Neuronal stem cell (in vitro differentiated cells): Measurements from ENCODE around the gene UPF2.
"Not testable (repeated sequence)": the region's sequence is repeated elsewhere in the genome, so short reads cannot be mapped to it uniquely, and the experiment has no call there.

Experiments used
- DNase-seq: peaks from one replicate; pipeline ENCODE4 v3.0.0-alpha.2; 2013; ENCODE audit warnings: low spot score
- H2AFZ ChIP-seq: one replicate; pipeline ENCODE4 v1.6.1; 2013; ENCODE audit warnings: mild to moderate bottlenecking, low read length, inconsistent platforms
- H2AK5ac ChIP-seq: 2 replicates; pipeline ENCODE4 v1.6.1; 2013; ENCODE audit warnings: low read depth, mild to moderate bottlenecking, inconsistent platforms, low read length, moderate library complexity, mixed read lengths
- H2BK120ac ChIP-seq: 2 replicates; pipeline ENCODE4 v1.6.1; 2013; ENCODE audit warnings: low read depth, mild to moderate bottlenecking, inconsistent platforms, low read length, moderate library complexity, mixed read lengths
- H2BK12ac ChIP-seq: one replicate; pipeline ENCODE4 v1.6.1; 2013; ENCODE audit warnings: low read length, inconsistent platforms
- H2BK15ac ChIP-seq: 2 replicates; pipeline ENCODE4 v1.6.1; 2013; ENCODE audit warnings: mild to moderate bottlenecking, low read length, inconsistent platforms, mixed read lengths
- H2BK5ac ChIP-seq: one replicate; pipeline ENCODE4 v1.6.1; 2013; ENCODE audit warnings: inconsistent platforms, mild to moderate bottlenecking, low read length, moderate library complexity
- H3K14ac ChIP-seq: one replicate; pipeline ENCODE4 v1.6.1; 2013; ENCODE audit warnings: low read length, inconsistent platforms
- H3K18ac ChIP-seq: 2 replicates; pipeline ENCODE4 v1.6.1; 2013; ENCODE audit warnings: low read length, inconsistent platforms
- H3K23ac ChIP-seq: 2 replicates; pipeline ENCODE4 v1.6.1; 2013; ENCODE audit warnings: low read depth, mild to moderate bottlenecking, mixed read lengths, low read length, inconsistent platforms; ENCODE audit not compliant: poor library complexity
- H3K27ac ChIP-seq: replicated peaks from 3 replicates; pipeline ENCODE4 v1.5.1; 2013; ENCODE audit warnings: low read length, inconsistent platforms
- H3K27me3 ChIP-seq, 3 experiments: 2 replicates each; pipeline ENCODE4 v1.6.1; 2013; ENCODE audit warnings: low read length in 3 of 3, mild to moderate bottlenecking in 2 of 3, inconsistent platforms in 1 of 3, low read depth in 1 of 3, mixed read lengths in 1 of 3, moderate library complexity in 1 of 3; ENCODE audit not compliant: control insufficient read depth in 3 of 3, insufficient read depth in 3 of 3
- H3K36me3 ChIP-seq, 2 donors: replicated peaks in 1 of 2; 2 replicates each; pipeline ENCODE4 v1.6.1; 2013; ENCODE audit warnings: low read length in 2 of 2; ENCODE audit not compliant: control insufficient read depth in 2 of 2, insufficient read depth in 2 of 2
- H3K4ac ChIP-seq: 2 replicates; pipeline ENCODE4 v1.6.1; 2013; ENCODE audit warnings: inconsistent platforms, mild to moderate bottlenecking, low read length, moderate library complexity
- H3K4me1 ChIP-seq, 2 donors: 1 replicate in 1 of 2; 2 replicates in 1 of 2; pipeline ENCODE4 v1.6.1; 2013; ENCODE audit warnings: low read length in 2 of 2, low read depth in 1 of 2; ENCODE audit not compliant: control insufficient read depth in 2 of 2, insufficient read depth in 1 of 2
- H3K4me2 ChIP-seq: one replicate; pipeline ENCODE4 v1.6.1; 2013; ENCODE audit warnings: mild to moderate bottlenecking, low read length, inconsistent platforms; ENCODE audit not compliant: insufficient read depth, poor library complexity, severe bottlenecking
- H3K4me3 ChIP-seq, 2 donors: 2 replicates each; pipeline ENCODE4 v1.5.1; 2013; ENCODE audit warnings: low read length in 2 of 2, mild to moderate bottlenecking in 2 of 2, inconsistent platforms in 1 of 2, moderate library complexity in 1 of 2
- H3K79me1 ChIP-seq: one replicate; pipeline ENCODE4 v1.6.1; 2013; ENCODE audit warnings: low read depth, mild to moderate bottlenecking, inconsistent platforms, low read length, moderate library complexity
- H3K9ac ChIP-seq: one replicate; pipeline ENCODE4 v1.6.1; 2013; ENCODE audit warnings: mild to moderate bottlenecking, low read depth, low read length, inconsistent platforms; ENCODE audit not compliant: poor library complexity
- H3K9me3 ChIP-seq, 2 donors: replicated peaks in 1 of 2; 2 replicates each; pipeline versions ENCODE3 to v1.6.1; 2013; ENCODE audit warnings: low read length in 2 of 2, mild to moderate bottlenecking in 2 of 2, inconsistent platforms in 1 of 2, low read depth in 1 of 2, mixed read lengths in 1 of 2, moderate library complexity in 1 of 2; ENCODE audit not compliant: control insufficient read depth in 2 of 2, insufficient read depth in 1 of 2
- H4K8ac ChIP-seq: one replicate; pipeline ENCODE4 v1.6.1; 2013; ENCODE audit warnings: low read depth, mild to moderate bottlenecking, inconsistent platforms, low read length, moderate library complexity
- H4K91ac ChIP-seq: one replicate; pipeline ENCODE4 v1.6.1; 2013; ENCODE audit warnings: low read length, low read depth, mild to moderate bottlenecking, inconsistent platforms; ENCODE audit not compliant: poor library complexity
- WGBS, 2 donors: extraction: QIAGEN DNeasy Blood & Tissue Kit; methylation state at CpG; one replicate each; pipeline ENCODE4 v1.1.7; 2013; ENCODE audit warnings: missing lambda C conversion rate in 2 of 2, mixed read lengths in 1 of 2; ENCODE audit not compliant: insufficient read length in 2 of 2, insufficient replicate concordance in 1 of 2; ENCODE audit errors: extremely low coverage in 2 of 2; 5-methylcytosine and 5-hydroxymethylcytosine counted together

Gene UPF2

DNA sequence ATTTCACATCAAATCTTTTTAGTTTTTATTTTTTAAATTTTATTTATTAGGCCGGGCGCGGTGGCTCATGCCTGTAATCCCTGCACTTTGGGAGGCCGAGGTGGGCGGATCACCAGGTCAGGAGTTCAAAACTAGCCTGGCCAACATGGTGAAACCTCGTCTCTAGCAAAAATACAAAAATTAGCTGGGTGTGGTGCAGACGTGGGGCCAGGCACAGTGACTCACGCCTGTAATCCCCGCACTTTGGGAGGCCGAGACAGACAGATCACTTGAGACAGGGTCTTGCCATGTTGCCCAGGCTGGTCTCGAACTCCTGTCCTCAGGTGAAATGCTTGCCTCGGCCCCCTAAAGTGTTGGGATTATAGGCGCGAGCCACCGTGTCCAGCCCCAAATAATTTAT is 28.8 kb upstream of the UPF2 start:
- not testable (repeated sequence) for H2BK120ac ChIP-seq, DNase-seq, H3K27me3 ChIP-seq, H2BK5ac ChIP-seq, H2BK12ac ChIP-seq, H4K91ac ChIP-seq, H2AK5ac ChIP-seq, H3K27ac ChIP-seq, H3K4me1 ChIP-seq, H3K4ac ChIP-seq, H3K36me3 ChIP-seq, H3K9me3 ChIP-seq, H3K9ac ChIP-seq, H4K8ac ChIP-seq, H2AFZ ChIP-seq, H3K79me1 ChIP-seq, H2BK15ac ChIP-seq, H3K4me2 ChIP-seq, H3K18ac ChIP-seq, H3K14ac ChIP-seq, H3K4me3 ChIP-seq, H3K23ac ChIP-seq
- WGBS, 2 donors: no CpG with 5 or more reads among the region's 15 CpGs

- Histone ChIP-seq H3K14ac (peak within 1 kb of the TSS; percentile 94), H2BK120ac (no peak within 1 kb of the TSS), H3K36me3 (no peaks in the 10 kb centered on the region), H3K27me3 (no peaks in the 10 kb centered on the region), H3K4me3 (peak within 1 kb of the TSS; percentile 69 to 96), H3K18ac (peak within 1 kb of the TSS; percentile 98), H2BK15ac (peak within 1 kb of the TSS; percentile 17), H2BK12ac (no peak within 1 kb of the TSS), H2AFZ (peak within 1 kb of the TSS; percentile 75), H3K27ac (peak within 1 kb of the TSS; percentile 18), H3K9me3 (no peaks in the 10 kb centered on the region), H4K91ac (no peak within 1 kb of the TSS), H2AK5ac (peak within 1 kb of the TSS; percentile 52), H3K4me2 (peak within 1 kb of the TSS; percentile 62), H3K79me1 (peaks cover 2% of the 10 kb centered on the region), H3K4me1 (peaks cover 0 to 2% of the 10 kb centered on the region in 2 donors), H3K23ac (peak within 1 kb of the TSS; percentile 65), H3K9ac (peak within 1 kb of the TSS; percentile 91), H2BK5ac (peak within 1 kb of the TSS; percentile 82), H3K4ac (no peak within 1 kb of the TSS), H4K8ac (no peak within 1 kb of the TSS)
- WGBS, 2 donors: no CpG with 5 or more reads among the region's 66 CpGs
- DNase-seq: peak; percentile 94
Observed at GRCh38 chr10:12068449-12069269, 26.1 kb upstream of the UPF2 start, which contains the start of gene DHTKD1. Gene DHTKD1, plus strand, starts transcription at chr10:12068954. Its CDS starts 80 bp downstream, at chr10:12069034.

GRCh38 chr10:12067336-12067735 is 24.7 kb upstream of the UPF2 start:
- Histone ChIP-seq H3K79me1 (peaks cover 2% of the 10 kb centered on the region), H3K4me2 (no peak overlapping the region), H4K91ac (no peak overlapping the region), H2BK120ac (no peak overlapping the region), H3K36me3 (no peaks in the 10 kb centered on the region), H2AFZ (no peak overlapping the region), H2BK12ac (no peak overlapping the region), H3K18ac (no peak overlapping the region), H3K27me3 (no peaks in the 10 kb centered on the region), H3K4me1 (peaks cover 0 to 2% of the 10 kb centered on the region in 2 donors), H3K27ac (no peak overlapping the region), H3K14ac (no peak overlapping the region), H2BK5ac (no peak overlapping the region), H2BK15ac (no peak overlapping the region), H2AK5ac (no peak overlapping the region), H3K23ac (no peak overlapping the region), H3K4ac (no peak overlapping the region), H3K9me3 (no peaks in the 10 kb centered on the region), H3K4me3 (no peak overlapping the region), H4K8ac (no peak overlapping the region), H3K9ac (no peak overlapping the region)
- no CpG with 5 or more reads among the region's 2 CpGs for WGBS, 2 donors
- no peak for DNase-seq

GRCh38 chr10:12063483-12063818 is 20.8 kb upstream of the UPF2 start:
- Histone ChIP-seq H3K27ac (no peak overlapping the region), H3K23ac (no peak overlapping the region), H4K91ac (no peak overlapping the region), H3K79me1 (no peaks in the 10 kb centered on the region), H2BK120ac (no peak overlapping the region), H3K9me3 (no peaks in the 10 kb centered on the region), H3K9ac (no peak overlapping the region), H4K8ac (no peak overlapping the region), H2BK15ac (no peak overlapping the region), H3K4me3 (no peak overlapping the region), H2BK5ac (no peak overlapping the region), H3K18ac (no peak overlapping the region), H3K36me3 (no peaks in the 10 kb centered on the region), H3K4me2 (no peak overlapping the region), H3K27me3 (no peaks in the 10 kb centered on the region), H2BK12ac (no peak overlapping the region), H2AFZ (no peak overlapping the region), H3K4me1 (no peaks in the 10 kb centered on the region), H3K14ac (no peak overlapping the region), H3K4ac (no peak overlapping the region), H2AK5ac (no peak overlapping the region)
- no peak for DNase-seq
- WGBS, 2 donors: no CpG with 5 or more reads among the region's 3 CpGs
